MM.1S (cell line): Measurements from ENCODE around the gene PFKFB1.

Experiments used
- CTCF ChIP-seq: fragments of 300-600 bp; sonication (generic); IDR thresholded peaks from 2 replicates; pipeline ENCODE4 v1.5.1; 2016; ENCODE audit warnings: antibody characterized with exemption, low read length, mixed read lengths
- EZH2 ChIP-seq: fragments of 300-600 bp; sonication (generic); optimal IDR thresholded peaks from 2 replicates; pipeline ENCODE3; 2017; ENCODE audit warnings: low read depth, mild to moderate bottlenecking, antibody characterized with exemption, low read length, mixed read lengths
- EZH2phosphoT487 ChIP-seq: fragments of 300-600 bp; sonication (generic); IDR thresholded peaks from 2 replicates; pipeline ENCODE4 v1.6.1; 2018; ENCODE audit warnings: antibody characterized with exemption, low read length

GRCh38 chrX:54961750-54962149 is 32.2 kb downstream of the PFKFB1 start:
- TF ChIP-seq CTCF (no peak), EZH2 (no peak), EZH2phosphoT487 (no peak)
